A673 (cell line): ENCODE data around the gene FNDC3B.

Experiments used
- CTCF ChIP-seq: fragments of 300-800, 200-600 bp; sonication (generic); conservative IDR thresholded peaks from 2 replicates; pipeline ENCODE4 v1.5.1; 2017; ENCODE audit warnings: low read depth, mild to moderate bottlenecking, antibody characterized with exemption, low read length, moderate library complexity, mixed read lengths
- EZH2 ChIP-seq: fragments of 200-600 bp; sonication (generic); IDR thresholded peaks from 2 replicates; pipeline ENCODE4 v1.6.1; 2017; ENCODE audit warnings: borderline replicate concordance, low read depth, mild to moderate bottlenecking, mixed read lengths, antibody characterized with exemption, low read length; ENCODE audit not compliant: poor library complexity, severe bottlenecking

GRCh38 chr3:172222478-172223071, 183.2 kb downstream of the FNDC3B start:
- no peak for TF ChIP-seq CTCF
- TF ChIP-seq EZH2 = no peak
